B cell (primary cell): ENCODE results near the gene CDHR2. TPM values are rescaled to one million over a fixed set of nuclear protein-coding genes. Genes with fewer than 3 reads are reported as not detected.

Experiments
- ATAC-seq: fragments of 200-7000 bp; cut with Tn5 transposase; one replicate; pipeline ENCODE4 v1.10.0; 2021; ENCODE audit warnings: low read depth, mild to moderate bottlenecking, moderate number of reproducible peaks, moderate library complexity
- CTCF ChIA-PET: fragments of 350-600 bp; sonication (Branson Sonifier 250); formaldehyde crosslinking; loops from one replicate; lab custom pipeline; 2021; ENCODE audit warnings: antibody characterized with exemption, inconsistent platforms; lab: Charles Lee
- POLR2A ChIA-PET: fragments of 350-600 bp; sonication (Branson Sonifier 250); formaldehyde crosslinking; loops from one replicate; lab custom pipeline; 2021; ENCODE audit warnings: antibody characterized with exemption; lab: Charles Lee
- DNase-seq: peaks from one replicate; pipeline ENCODE4 v3.0.0; 2013
- H2AFZ ChIP-seq: 2 replicates; pipeline ENCODE4 v1.6.1; 2012; ENCODE audit warnings: mild to moderate bottlenecking, low read depth, low read length; ENCODE audit not compliant: insufficient read depth, poor library complexity, severe bottlenecking
- H3K27ac ChIP-seq, 2 donors: 1 replicate in 1 of 2; 2 replicates in 1 of 2; pipeline ENCODE4 v1.5.1; 2012 to 2013; ENCODE audit warnings: low read length in 2 of 2, mild to moderate bottlenecking in 2 of 2, moderate library complexity in 1 of 2
- H3K27me3 ChIP-seq, 4 experiments: fragments of 200-600 bp in 1 of 4; sonication (generic) in 1 of 4; replicated peaks in 1 of 4; 1 replicate in 2 of 4; 2 replicates in 2 of 4; pipeline versions ENCODE4 v1.6.1 to v1.7.0; 2013 to 2016; ENCODE audit warnings: low read length in 3 of 4, mild to moderate bottlenecking in 2 of 4, mixed read lengths in 1 of 4, moderate library complexity in 1 of 4; ENCODE audit not compliant: insufficient read depth in 4 of 4, control insufficient read depth in 3 of 4; ENCODE audit errors: control extremely low read depth in 1 of 4
- H3K36me3 ChIP-seq, 2 experiments: replicated peaks in 1 of 2; 1 replicate in 1 of 2; 2 replicates in 1 of 2; pipeline versions ENCODE4 v1.6.1 to v1.7.1; 2013; ENCODE audit warnings: low read length in 1 of 2; ENCODE audit not compliant: insufficient read depth in 2 of 2, control insufficient read depth in 1 of 2; ENCODE audit errors: control extremely low read depth in 1 of 2, extremely low read depth in 1 of 2
- H3K4me1 ChIP-seq, 2 donors: fragments of 200-600 bp in 1 of 2; sonication (generic) in 1 of 2; 1 replicate in 1 of 2; 2 replicates in 1 of 2; pipeline versions ENCODE4 v1.5.1 to v1.6.1; 2013 to 2017; ENCODE audit warnings: low read length in 2 of 2; ENCODE audit not compliant: control insufficient read depth in 2 of 2, insufficient read depth in 2 of 2
- H3K4me2 ChIP-seq: replicated peaks from 2 replicates; pipeline ENCODE3; 2012; ENCODE audit warnings: mild to moderate bottlenecking, low read depth, low read length; ENCODE audit not compliant: poor library complexity, severe bottlenecking
- H3K4me3 ChIP-seq, 5 experiments: fragments of 200-600 bp in 1 of 5; sonication (generic) in 1 of 5; 1 replicate in 3 of 5; 2 replicates in 2 of 5; pipeline versions ENCODE4 v1.5.1 to v1.7.0; 2011 to 2016; ENCODE audit warnings: low read length in 4 of 5, mild to moderate bottlenecking in 4 of 5, low read depth in 2 of 5, control low read depth in 1 of 5, moderate library complexity in 1 of 5; ENCODE audit not compliant: insufficient read depth in 1 of 5; ENCODE audit errors: control extremely low read depth in 1 of 5, extremely low read depth in 1 of 5
- H3K79me2 ChIP-seq: fragments of 200-600 bp; sonication (generic); one replicate; pipeline ENCODE4 v1.6.0; 2016; ENCODE audit warnings: low read length; ENCODE audit not compliant: control insufficient read depth, insufficient read depth
- H3K9ac ChIP-seq: fragments of 200-600 bp; sonication (generic); 2 replicates; pipeline ENCODE4 v1.6.1; 2017; ENCODE audit warnings: mild to moderate bottlenecking, low read length, moderate library complexity
- H3K9me3 ChIP-seq, 3 donors: one replicate each; pipeline versions ENCODE4 v1.6.1 to v1.7.1; 2013; ENCODE audit warnings: low read length in 2 of 3; ENCODE audit not compliant: control insufficient read depth in 2 of 3, insufficient read depth in 1 of 3; ENCODE audit errors: control extremely low read depth in 1 of 3
- H4K20me1 ChIP-seq: 2 replicates; pipeline ENCODE4 v1.6.0; 2012; ENCODE audit warnings: mild to moderate bottlenecking, low read length; ENCODE audit not compliant: insufficient read depth, control insufficient read depth, poor library complexity, severe bottlenecking
- H3K27ac Mint-ChIP-seq: one replicate; pipeline ENCODE4 v1.8.0; 2021; ENCODE audit warnings: mixed read lengths
- H3K27me3 Mint-ChIP-seq: one replicate; pipeline ENCODE4 v1.8.0; 2021; ENCODE audit warnings: mixed read lengths
- H3K4me1 Mint-ChIP-seq: one replicate; pipeline ENCODE4 v1.8.0; 2021; ENCODE audit warnings: mixed read lengths
- H3K4me3 Mint-ChIP-seq: one replicate; pipeline ENCODE4 v1.8.0; 2021; ENCODE audit warnings: mixed read lengths
- H3K9me3 Mint-ChIP-seq: one replicate; pipeline ENCODE4 v1.8.0; 2022; ENCODE audit warnings: mixed read lengths; ENCODE audit not compliant: insufficient read depth
- EZH2 ChIP-seq: IDR thresholded peaks from 2 replicates; pipeline ENCODE4 v1.6.1; 2012; ENCODE audit warnings: borderline replicate concordance, low read depth, mild to moderate bottlenecking, moderate library complexity, low read length; ENCODE audit not compliant: insufficient read depth, poor library complexity, severe bottlenecking
- WGBS: methylation state at CpG from one replicate; pipeline ENCODE4 v1.1.5; 2013; ENCODE audit warnings: missing lambda C conversion rate; ENCODE audit not compliant: insufficient coverage; 5-methylcytosine and 5-hydroxymethylcytosine counted together
- intact Hi-C: fragments of 100-400 bp; cut with micrococcal nuclease; formaldehyde crosslinking; loops from one replicate; pipeline ENCODE4 v1.10.0; 2022
- polyA plus RNA-seq: library from polyadenylated mRNA; depleted of rRNA; stranded (reverse); fragments of >200 nt; gene quantifications from 2 replicates; pipeline ENCODE4 v1.2.3, GENCODE V29; 2012
- total RNA-seq, 2 donors: library from RNA; stranded (reverse); fragments of 120-200 nt in 1 of 2; gene quantifications; 1 replicate in 1 of 2; 2 replicates in 1 of 2; pipeline versions ENCODE4 v1.2.3 to v1.2.4, GENCODE V29; 2013 to 2022
- TF ChIP-seq, protein P1 (sequence below): fragments of 200-600 bp; IDR thresholded peaks from one replicate; pipeline ENCODE4 v1.8.0; 2022; ENCODE audit warnings: antibody characterized with exemption, mild to moderate bottlenecking

Gene CDHR2
- total and polyA plus RNA-seq, 2 donors (not counting 1 experiment from before 2014, with no cell fraction given), result 0.25 to 1.7 TPM

DNA sequence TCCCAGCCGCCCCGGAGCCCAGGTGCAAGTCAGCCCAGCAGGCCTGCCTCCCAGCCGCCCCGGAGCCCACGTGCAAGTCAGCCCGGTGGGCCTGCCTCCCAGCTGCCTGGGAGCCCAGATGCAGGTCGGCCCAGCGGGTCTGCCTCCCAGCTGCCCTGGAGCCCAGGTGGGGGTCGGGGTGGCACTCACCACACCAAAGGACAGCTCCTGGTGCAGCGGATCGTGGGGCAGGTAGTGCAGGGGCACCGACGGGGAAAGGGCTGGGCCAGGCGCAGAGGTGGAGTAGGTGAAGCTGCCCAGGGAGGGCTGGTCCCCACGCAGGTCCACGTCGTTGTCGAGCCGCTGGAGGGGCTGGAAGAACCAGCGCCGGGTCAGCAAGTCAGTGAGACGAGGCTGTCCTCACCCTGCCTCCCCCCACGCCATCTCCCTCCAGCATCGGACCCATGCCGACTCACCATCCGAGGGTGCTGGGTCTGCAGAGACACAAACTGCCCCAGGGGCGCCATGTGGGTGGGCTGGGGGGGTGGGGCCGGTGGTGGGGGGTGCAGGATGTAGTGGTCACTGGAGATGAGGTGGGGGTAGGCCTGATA, 18.7 kb upstream of the CDHR2 start:
- ChIA-PET CTCF (interaction anchor here (0.8 to 2.8 kb wide), 2 partner anchors 13 to 83 kb away, joined by 4 to 21 read pairs; no protein-coding TSS in a partner anchor), POLR2A (interaction anchor here (0.6 to 1.6 kb wide), 4 partner anchors 13 to 27 kb away, joined by 5 to 14 read pairs (median 7); no protein-coding TSS in a partner anchor)
- Histone ChIP-seq H3K4me2 (peak overlapping the region; percentile 68), H3K27ac (peak overlapping the region; percentile 15 to 47), H3K79me2 (peaks cover 47% of the 10 kb centered on the region), H2AFZ (no peak overlapping the region), H4K20me1 (peaks cover 80% of the 10 kb centered on the region), H3K4me3 (no peak overlapping the region), H3K27me3 (no peaks in the 10 kb centered on the region), H3K9me3 (no peaks in the 10 kb centered on the region), H3K9ac (no peak overlapping the region), H3K36me3 (peaks cover 0 to 72% of the 10 kb centered on the region in 2 experiments), H3K4me1 (peaks cover 62 to 68% of the 10 kb centered on the region in 2 donors)
- 26% methylated on average over 22 of the region's 28 CpGs for WGBS
- H3K4me1 Mint-ChIP-seq, result peaks cover 52% of the 10 kb centered on the region
- ATAC-seq (no peak), DNase-seq (peak; percentile 43)
- H3K27me3 Mint-ChIP-seq, result no peaks in the 10 kb centered on the region
- intact Hi-C loops, result no loop called here
- no peak overlapping the region for H3K4me3 Mint-ChIP-seq
- TF ChIP-seq, protein P1, sequence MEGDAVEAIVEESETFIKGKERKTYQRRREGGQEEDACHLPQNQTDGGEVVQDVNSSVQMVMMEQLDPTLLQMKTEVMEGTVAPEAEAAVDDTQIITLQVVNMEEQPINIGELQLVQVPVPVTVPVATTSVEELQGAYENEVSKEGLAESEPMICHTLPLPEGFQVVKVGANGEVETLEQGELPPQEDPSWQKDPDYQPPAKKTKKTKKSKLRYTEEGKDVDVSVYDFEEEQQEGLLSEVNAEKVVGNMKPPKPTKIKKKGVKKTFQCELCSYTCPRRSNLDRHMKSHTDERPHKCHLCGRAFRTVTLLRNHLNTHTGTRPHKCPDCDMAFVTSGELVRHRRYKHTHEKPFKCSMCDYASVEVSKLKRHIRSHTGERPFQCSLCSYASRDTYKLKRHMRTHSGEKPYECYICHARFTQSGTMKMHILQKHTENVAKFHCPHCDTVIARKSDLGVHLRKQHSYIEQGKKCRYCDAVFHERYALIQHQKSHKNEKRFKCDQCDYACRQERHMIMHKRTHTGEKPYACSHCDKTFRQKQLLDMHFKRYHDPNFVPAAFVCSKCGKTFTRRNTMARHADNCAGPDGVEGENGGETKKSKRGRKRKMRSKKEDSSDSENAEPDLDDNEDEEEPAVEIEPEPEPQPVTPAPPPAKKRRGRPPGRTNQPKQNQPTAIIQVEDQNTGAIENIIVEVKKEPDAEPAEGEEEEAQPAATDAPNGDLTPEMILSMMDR, result no peak
- TF ChIP-seq EZH2, result no peak
- no peaks in the 10 kb centered on the region for H3K9me3 Mint-ChIP-seq
- peak overlapping the region; percentile 46 for H3K27ac Mint-ChIP-seq
